CD4-positive, alpha-beta T cell treated with Interleukin-15 for 4 hours (primary cell): ENCODE data around the gene ROBO1.
"Not testable (repeated sequence)": the region's sequence is repeated elsewhere in the genome, so short reads cannot be mapped to it uniquely, and the experiment has no call there.

Experiments
- DNase-seq: peaks from one replicate; pipeline ENCODE4 v3.0.0-alpha.2; 2020; ENCODE audit warnings: low spot score

ROBO1 gene

GRCh38 chr3:79551321-79551892 is 216.4 kb downstream of the ROBO1 start:
- no peak for DNase-seq

- DNase-seq: no peak
Measured at GRCh38 chr3:79543218-79543982, 224.4 kb downstream of the ROBO1 start.

- no peak for DNase-seq
Measured at GRCh38 chr3:79534727-79535126, 233.1 kb downstream of the ROBO1 start.

GRCh38 chr3:79531566-79532295 is 236.1 kb downstream of the ROBO1 start:
- DNase-seq: no peak

- no peak for DNase-seq
Measured at GRCh38 chr3:79521221-79521848, 246.5 kb downstream of the ROBO1 start.

- DNase-seq: no peak
Measured at GRCh38 chr3:79517766-79518413, 249.9 kb downstream of the ROBO1 start.

GRCh38 chr3:79516795-79517194 is 251.0 kb downstream of the ROBO1 start:
- DNase-seq: no peak

GRCh38 chr3:79515072-79515471 is 252.7 kb downstream of the ROBO1 start:
- no peak for DNase-seq

- DNase-seq: no peak
Measured at GRCh38 chr3:79514069-79514468, 253.7 kb downstream of the ROBO1 start.

- DNase-seq: no peak
Measured at GRCh38 chr3:79506751-79507150, 261.0 kb downstream of the ROBO1 start.

GRCh38 chr3:79502216-79502681 is 265.5 kb downstream of the ROBO1 start:
- not testable (repeated sequence) for DNase-seq

GRCh38 chr3:79497447-79498111 is 270.2 kb downstream of the ROBO1 start:
- no peak for DNase-seq

GRCh38 chr3:79491029-79491641 is 276.7 kb downstream of the ROBO1 start:
- no peak for DNase-seq

GRCh38 chr3:79490165-79491028 is 277.4 kb downstream of the ROBO1 start:
- DNase-seq: no peak

- no peak for DNase-seq
Measured at GRCh38 chr3:79488407-79488806, 279.4 kb downstream of the ROBO1 start.

GRCh38 chr3:79480746-79481145 is 287.1 kb downstream of the ROBO1 start:
- DNase-seq: no peak

- DNase-seq: no peak
Measured at GRCh38 chr3:79478620-79479019, 289.2 kb downstream of the ROBO1 start.

GRCh38 chr3:79477242-79477641 is 290.6 kb downstream of the ROBO1 start:
- DNase-seq: no peak

- DNase-seq: no peak
Measured at GRCh38 chr3:79473993-79474392, 293.8 kb downstream of the ROBO1 start.

- no peak for DNase-seq
Measured at GRCh38 chr3:79467721-79468120, 300.1 kb downstream of the ROBO1 start.
